GM19455 (cell line): ENCODE results near the gene SFSWAP.

Source experiments
- ATAC-seq: cut with Tn5 transposase; IDR thresholded peaks from one replicate; pipeline ENCODE4 v1.9.1; 2021; ENCODE audit not compliant: unreplicated experiment

Gene SFSWAP

DNA sequence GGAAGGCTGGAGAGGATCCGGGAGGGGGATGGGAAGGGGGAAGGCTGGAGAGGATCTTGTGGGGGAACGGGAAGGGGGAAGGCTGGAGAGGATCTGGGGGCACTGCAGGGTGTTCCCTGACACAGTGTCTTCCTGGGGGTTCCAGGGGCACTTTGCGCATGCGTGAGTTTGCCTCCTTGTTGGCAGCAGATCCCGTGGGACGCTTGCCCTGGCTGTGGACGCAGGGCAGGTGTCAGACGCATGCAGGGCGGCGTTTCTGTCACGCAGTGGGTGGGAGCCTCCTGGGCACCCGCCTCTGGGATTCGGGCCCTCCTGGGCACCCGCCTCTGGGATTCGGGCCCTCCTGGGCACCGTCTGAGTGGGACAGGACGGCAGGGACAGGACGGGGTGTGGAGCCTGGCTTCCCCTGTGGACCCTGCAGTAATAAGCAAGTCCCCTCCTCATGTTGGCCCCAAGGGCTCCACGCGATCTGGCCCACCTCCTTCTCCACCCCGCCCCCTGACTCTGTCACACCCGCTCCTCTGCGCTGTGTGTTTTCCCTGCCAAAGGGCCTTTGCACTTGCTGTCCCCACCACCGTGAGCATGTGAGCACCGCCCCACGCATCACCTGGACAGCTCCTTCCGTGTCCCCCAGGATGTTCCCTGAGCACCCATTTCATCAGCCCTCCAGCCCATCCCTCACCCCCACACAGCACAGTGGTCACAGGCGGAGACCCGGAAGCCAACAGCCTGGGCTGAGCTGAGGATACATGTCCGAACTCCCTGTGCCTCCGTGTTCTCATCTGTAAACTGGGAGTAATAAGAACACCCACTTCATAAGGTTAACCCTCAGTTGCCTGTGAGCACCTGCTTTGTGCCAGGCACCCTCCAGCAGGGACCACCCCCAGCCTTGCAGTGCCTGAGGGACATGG is 121.7 kb downstream of the SFSWAP start:
- ATAC-seq, result no peak

GRCh38 chr12:131833288-131833895 is 122.5 kb downstream of the SFSWAP start:
- ATAC-seq, result no peak

DNA sequence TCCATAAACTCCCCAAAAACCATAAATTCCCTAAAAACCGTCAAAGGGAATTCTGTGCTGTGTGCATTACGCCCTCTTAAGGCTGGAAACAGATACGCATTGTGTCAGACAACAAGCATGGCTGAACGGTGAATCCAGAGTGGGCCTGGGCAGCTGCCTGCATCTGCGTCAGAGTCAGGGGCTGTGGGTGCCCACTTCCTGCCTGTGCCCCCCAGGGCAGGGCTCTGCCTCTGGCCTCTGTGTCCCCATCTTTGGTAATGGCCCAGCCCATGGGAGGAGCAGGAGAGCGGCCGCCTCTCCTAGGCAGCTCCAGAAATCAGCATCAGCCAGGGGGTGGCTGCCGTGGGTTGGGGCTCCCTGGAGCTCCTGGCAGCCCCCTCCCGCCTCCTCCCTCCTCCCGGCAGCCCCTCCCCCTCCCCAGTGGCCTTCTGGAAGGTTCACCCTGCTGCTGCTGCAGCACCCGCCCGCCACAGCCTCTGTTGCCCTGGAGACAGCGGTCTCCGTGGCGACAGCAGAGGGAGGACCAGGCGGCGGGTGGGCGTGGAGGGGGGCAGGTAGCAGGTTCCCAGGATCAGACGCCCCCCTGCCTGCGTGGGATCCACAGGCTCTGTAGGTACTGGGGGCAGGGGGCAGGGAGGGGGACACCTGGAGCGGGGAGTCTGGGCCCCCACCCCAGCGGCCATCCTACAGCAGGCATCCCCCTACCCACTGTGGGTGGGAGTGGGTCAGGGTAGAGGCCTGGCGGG is 123.2 kb downstream of the SFSWAP start:
- no peak for ATAC-seq

GRCh38 chr12:131834798-131835615 is 124.1 kb downstream of the SFSWAP start:
- no peak for ATAC-seq

DNA sequence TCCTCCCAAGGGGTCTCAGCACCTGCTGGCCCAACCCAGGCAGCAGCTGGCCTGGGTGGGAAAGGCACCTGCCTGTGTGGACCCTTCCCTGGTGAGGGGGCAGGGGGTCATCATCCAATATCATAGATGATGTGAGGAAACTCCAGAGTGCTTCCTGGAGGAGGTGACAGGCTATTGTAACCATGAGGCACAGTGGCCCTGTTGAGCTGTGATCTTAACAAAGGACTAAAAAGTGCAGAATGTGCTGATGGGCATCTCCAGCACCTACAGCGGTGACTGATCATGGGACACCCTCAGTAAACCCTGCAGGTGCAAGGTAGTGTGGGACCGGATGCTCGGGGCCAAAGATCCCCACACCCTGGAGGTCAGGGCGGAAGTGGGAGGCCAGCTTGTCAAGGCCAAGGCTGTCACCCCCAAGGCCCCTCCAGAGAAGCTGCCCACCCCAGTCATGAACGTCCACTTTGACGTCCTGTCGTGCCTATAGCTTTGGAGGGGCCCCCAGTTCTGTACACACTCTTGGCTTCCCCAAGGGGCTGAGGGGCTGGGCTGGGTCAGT is 124.8 kb downstream of the SFSWAP start:
- ATAC-seq, result no peak

DNA sequence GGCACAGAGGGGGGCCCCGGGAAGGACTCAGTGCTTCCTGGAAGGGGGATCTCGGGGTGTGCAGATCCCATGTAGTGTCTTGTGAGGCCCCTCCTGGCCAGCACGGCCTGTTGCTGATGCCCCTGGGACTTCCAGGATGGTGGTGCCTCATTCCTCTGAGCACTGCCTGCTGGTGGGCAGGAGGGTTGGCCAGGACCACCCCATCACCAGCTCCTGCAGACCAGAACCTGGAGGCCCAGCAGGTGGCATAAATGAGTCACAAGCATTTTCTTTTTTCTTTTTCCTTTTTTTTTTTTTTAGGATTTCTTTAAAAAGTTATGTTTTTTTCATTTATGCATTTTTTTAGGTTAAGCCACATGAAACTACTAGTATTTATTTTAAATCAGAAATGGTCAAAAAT is 125.3 kb downstream of the SFSWAP start:
- no peak for ATAC-seq

GRCh38 chr12:131836714-131837397 is 126.0 kb downstream of the SFSWAP start:
- ATAC-seq, result no peak

DNA sequence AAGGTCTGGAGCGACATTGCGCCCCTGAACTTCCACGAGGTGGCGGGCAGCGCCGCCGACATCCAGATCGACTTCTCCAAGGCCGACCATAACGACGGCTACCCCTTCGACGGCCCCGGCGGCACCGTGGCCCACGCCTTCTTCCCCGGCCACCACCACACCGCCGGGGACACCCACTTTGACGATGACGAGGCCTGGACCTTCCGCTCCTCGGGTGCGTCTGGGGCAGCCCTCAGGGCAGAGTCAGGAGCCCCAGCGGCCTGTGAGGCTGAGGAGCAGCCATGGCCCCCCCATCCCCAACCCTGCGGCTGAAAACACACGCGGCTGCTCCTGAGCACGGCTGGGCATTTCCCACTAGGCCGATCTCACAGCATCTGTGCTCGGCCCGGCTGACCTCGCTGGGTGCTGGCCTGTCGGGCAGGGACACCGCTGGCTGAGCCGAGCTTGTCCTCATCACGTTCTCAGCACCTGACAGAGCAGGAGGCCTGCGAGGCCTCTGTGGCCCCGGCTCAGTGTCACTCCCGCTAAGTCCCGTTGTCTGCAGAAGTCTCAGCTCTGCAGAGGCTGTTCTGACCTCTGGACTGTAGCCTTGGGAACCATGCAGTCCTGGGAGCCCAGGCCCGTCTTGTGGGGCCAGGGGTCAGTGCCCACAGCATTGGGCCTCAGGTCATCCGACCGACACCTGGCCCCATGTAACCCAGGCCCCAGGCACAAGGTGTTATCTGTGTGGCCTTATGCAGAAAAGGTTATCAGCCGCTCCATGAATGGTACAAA is 129.9 kb downstream of the SFSWAP start:
- no peak for ATAC-seq

GRCh38 chr12:131841547-131841946 is 130.7 kb downstream of the SFSWAP start:
- ATAC-seq, result no peak

DNA sequence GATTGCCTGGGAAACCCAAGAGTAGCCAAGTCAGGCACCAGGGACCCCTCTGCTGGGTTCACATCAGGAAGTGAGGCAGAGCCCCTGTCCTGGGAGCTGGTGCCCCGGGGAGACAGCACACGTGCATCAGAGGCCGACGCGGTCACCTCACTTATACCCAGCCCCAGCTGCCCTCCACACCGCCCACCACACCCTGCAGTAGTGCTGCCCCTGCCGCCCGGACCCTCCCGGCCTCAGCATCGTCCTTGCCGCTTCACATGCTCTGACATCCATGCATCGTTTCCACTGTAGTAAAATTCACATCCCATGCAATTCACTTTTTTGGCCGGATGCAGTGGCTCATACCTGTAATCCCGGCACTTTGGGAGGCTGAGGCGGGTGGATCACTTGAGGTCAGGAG is 131.3 kb downstream of the SFSWAP start:
- ATAC-seq, result no peak

DNA sequence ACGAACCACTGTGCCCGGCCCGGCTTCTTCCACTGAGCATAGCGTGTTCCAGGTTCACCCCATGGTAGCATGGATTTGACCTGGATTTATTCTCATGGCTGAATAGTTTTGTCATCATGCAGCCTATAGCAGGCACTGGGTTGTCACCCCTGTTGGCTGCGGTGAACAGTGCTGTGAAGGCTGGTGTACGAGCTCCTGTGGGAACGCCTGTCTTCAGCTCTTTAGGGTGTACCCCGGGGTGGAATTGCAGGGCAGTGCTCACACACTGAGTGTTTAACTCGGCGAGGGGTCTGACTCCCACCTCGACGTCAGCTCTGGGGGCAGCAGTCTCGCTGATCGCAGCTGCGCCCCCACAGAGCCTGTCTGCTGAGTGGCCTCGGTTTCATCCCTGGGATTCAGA is 132.6 kb downstream of the SFSWAP start:
- no peak for ATAC-seq

- no peak for ATAC-seq
These were observed 133.2 kb downstream of the SFSWAP start for GRCh38 chr12:131844140-131844539.

DNA sequence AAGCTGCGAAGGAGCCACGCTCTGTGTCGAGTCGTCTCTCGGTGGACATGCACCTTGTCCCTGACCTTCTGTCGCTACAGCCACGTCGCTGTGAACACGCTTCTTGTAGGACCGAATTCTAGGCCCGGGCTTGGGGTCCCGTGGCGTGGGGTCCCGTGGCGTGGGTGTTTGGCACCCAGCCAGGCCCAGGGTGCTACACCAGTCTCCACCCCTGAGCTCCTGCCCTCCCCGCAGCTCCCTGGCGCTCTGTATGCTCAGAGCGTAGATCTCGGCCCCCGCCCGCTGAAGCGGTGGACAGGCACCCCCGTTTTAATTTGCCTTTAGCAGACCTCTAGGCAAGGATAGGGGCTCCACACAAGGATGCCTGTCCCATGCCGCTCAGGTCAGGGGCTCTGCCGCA is 133.8 kb downstream of the SFSWAP start:
- ATAC-seq, result no peak

DNA sequence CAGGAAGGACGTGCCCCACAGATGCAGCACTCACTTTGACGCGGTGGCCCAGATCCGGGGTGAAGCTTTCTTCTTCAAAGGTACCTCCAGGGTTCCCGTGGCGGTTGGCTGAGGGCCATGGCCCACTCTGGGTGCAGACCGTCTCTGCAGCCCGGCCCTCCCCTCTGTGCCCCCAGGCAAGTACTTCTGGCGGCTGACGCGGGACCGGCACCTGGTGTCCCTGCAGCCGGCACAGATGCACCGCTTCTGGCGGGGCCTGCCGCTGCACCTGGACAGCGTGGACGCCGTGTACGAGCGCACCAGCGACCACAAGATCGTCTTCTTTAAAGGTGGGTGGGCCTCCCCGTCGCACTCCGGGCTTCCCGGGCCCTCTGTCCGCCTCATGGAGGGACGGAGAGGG is 134.2 kb downstream of the SFSWAP start:
- no peak for ATAC-seq

DNA sequence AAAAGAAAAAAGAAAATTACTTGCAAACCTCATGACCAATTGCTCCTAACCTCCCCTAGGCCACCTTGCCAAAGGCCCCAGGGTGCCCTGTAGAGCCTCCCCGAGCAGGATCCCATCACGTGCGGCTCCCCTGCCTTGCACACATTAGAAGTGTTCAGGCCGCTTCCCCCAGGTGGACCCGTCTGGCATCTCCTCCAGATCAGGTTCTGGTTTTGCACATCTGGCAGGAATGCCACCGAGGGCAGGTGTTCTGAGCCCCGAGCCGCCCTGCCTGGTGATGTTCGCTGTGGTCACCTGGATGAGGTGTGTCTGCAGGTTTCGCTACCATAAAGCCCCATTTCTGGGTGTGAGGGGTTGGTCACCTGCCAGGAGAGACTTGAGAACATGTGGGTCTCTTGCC is 136.6 kb downstream of the SFSWAP start:
- no peak for ATAC-seq

GRCh38 chr12:131848753-131849152 is 137.9 kb downstream of the SFSWAP start:
- no peak for ATAC-seq
